Suprapubic skin (tissue), 3 donors: ENCODE data around the gene SNX24.

Experiments
- CTCF ChIP-seq, 2 donors: fragments of 200-600 bp in 1 of 2; fragments of 450-650 bp in 1 of 2; sonication (generic) in 1 of 2; IDR thresholded peaks; one replicate each; pipeline ENCODE4 v1.5.1; 2016 to 2019; ENCODE audit warnings: antibody characterized with exemption in 2 of 2, mild to moderate bottlenecking in 1 of 2, moderate library complexity in 1 of 2
- EP300 ChIP-seq: sonication (generic); formaldehyde crosslinking; IDR thresholded peaks from one replicate; pipeline ENCODE4 v1.6.1; 2017; ENCODE audit warnings: antibody characterized with exemption
- POLR2A ChIP-seq, 2 donors: fragments of 450-650 bp; IDR thresholded peaks; one replicate each; pipeline ENCODE4 v1.6.1; 2017; ENCODE audit warnings: antibody characterized with exemption in 2 of 2, mild to moderate bottlenecking in 2 of 2, moderate library complexity in 2 of 2

GRCh38 chr5:122836947-122837346, 8.5 kb upstream of the SNX24 start:
- TF ChIP-seq EP300 (no peak), CTCF (IDR thresholded peaks at IDR 0.05) (no peak), POLR2A (IDR thresholded peaks at IDR 0.05) (no peak)
